22Rv1 (cell line): ENCODE measurements around the gene ZGLP1.

ENCODE experiments used
- ZFX ChIP-seq: fragments of 450-650 bp; IDR thresholded peaks from 2 replicates; pipeline ENCODE4 v1.6.1; 2017; ENCODE audit warnings: antibody characterized with exemption, borderline replicate concordance
- TF ChIP-seq, protein P1 (sequence below): fragments of 450-650 bp; IDR thresholded peaks from 2 replicates; pipeline ENCODE4 v1.5.1; 2017; ENCODE audit warnings: mild to moderate bottlenecking

DNA sequence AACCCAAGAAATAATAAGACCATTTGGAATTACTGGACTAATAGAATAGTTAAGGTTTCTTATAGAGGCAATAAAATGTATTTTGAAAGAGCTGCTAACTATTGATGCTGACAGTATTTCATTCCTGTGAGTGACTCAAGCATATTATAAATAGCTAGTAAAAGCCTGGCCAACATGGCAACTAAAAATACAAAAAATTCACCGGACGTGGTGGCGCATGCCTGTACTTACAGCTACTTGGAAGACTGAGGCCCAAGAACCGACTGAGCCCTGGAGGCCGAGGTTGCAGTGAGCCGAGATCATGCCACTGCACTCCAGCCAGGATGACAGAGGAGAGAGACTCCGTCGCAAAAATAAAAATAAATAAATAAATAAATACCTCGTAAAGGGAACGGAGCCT is 35.2 kb upstream of the ZGLP1 start:
- TF ChIP-seq, protein P1, sequence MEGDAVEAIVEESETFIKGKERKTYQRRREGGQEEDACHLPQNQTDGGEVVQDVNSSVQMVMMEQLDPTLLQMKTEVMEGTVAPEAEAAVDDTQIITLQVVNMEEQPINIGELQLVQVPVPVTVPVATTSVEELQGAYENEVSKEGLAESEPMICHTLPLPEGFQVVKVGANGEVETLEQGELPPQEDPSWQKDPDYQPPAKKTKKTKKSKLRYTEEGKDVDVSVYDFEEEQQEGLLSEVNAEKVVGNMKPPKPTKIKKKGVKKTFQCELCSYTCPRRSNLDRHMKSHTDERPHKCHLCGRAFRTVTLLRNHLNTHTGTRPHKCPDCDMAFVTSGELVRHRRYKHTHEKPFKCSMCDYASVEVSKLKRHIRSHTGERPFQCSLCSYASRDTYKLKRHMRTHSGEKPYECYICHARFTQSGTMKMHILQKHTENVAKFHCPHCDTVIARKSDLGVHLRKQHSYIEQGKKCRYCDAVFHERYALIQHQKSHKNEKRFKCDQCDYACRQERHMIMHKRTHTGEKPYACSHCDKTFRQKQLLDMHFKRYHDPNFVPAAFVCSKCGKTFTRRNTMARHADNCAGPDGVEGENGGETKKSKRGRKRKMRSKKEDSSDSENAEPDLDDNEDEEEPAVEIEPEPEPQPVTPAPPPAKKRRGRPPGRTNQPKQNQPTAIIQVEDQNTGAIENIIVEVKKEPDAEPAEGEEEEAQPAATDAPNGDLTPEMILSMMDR, result no peak
- no peak for TF ChIP-seq ZFX
